H4 (cell line): ENCODE results near the gene SPRED2. TPM values are rescaled to one million over a fixed set of nuclear protein-coding genes. Genes with fewer than 3 reads are reported as not detected.
A peak's percentile ranks its signal among the peaks of the same experiment; 100 is the strongest.

Experiments
- DNase-seq: peaks from one replicate; pipeline ENCODE4 v3.0.0-alpha.2; 2015; ENCODE audit warnings: low spot score
- total RNA-seq: library from RNA; depleted of rRNA; stranded (reverse); fragments of >200 nt; shearing (Covaris generic); gene quantifications from 2 replicates; pipeline ENCODE4 v1.2.3, GENCODE V29; 2014

Gene SPRED2
- total RNA-seq, 1 experiment from 2014 or later: 8.6 TPM

- no peak for DNase-seq
These were observed 10.1 kb upstream of the SPRED2 start for GRCh38 chr2:65442420-65443020.

GRCh38 chr2:65438137-65438899, 5.9 kb upstream of the SPRED2 start:
- no peak for DNase-seq

- no peak for DNase-seq
These were observed 5.2 kb upstream of the SPRED2 start for GRCh38 chr2:65437392-65438135.

- DNase-seq: no peak
These were observed 4.4 kb upstream of the SPRED2 start for GRCh38 chr2:65436824-65437221.

GRCh38 chr2:65436169-65436823, 3.9 kb upstream of the SPRED2 start:
- peak; percentile 90 for DNase-seq

DNA sequence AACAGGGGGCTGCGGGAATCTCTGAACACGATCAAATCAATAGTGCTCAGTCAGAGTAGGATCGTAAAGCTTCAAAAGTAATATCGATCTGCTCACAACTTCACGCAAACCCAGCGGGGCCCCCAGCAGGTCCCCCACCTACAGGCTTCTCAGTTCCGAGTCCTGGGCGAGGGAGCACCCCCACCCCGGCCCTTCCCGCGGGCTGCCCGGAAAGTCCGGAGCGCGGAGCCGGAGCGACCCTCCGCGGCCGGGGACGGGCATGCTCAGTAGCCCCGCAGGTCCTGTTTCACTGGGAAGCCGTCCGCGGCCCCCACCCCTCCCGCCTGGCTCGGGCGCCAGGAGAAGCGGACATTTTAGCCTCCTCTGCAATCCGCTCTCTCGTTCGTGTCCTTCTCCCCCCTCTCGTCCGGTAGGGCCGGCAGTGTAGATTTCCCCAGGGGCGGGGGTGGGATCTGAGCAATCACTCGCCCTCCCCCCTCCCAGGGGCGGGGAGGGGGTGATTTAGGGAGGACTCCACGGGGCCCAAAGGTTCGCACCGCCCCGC, 3.3 kb upstream of the SPRED2 start:
- DNase-seq: peak; percentile 72

GRCh38 chr2:65434592-65435241, 2.3 kb upstream of the SPRED2 start:
- DNase-seq: no peak

DNA sequence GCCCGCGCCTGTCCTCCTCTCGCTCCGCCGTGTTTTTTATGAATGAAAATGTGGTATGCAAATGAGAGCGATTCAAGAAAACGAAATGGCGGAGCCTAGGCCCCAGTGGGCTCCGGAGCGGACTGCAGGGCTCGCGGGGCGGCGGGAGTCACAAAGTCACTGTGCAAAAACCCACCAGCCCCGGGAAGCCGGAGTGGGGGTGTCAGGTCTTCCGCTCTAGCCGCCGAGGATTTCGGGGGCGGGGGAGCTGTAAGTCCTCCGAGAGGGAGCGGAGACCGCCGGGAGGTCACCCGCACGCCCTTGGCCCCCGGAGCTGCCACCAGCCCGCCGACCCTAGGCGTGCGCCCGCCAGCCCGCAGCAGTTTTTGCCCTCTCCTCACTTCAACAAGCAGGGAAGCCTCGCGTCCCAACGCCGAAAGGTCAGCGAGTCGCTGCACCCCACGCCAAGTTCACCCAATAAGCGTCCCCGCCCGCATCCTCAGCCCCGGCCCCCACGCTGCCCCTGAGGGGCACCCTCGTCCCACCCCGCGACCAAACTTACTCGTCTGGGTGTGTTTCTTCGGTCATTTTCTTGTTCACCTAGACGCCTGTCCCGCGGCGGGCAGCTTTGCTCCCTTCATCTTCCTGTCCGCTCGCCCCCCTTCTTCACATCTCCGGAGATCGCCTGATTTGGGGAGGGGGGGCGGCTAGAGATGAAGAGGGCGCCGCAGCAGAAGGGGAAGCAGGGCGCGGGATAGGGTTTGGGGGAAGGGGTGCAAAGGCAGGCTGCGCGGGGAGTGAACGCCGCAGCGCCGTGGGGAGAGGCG, 775 bp downstream of the SPRED2 start:
- DNase-seq: no peak

DNA sequence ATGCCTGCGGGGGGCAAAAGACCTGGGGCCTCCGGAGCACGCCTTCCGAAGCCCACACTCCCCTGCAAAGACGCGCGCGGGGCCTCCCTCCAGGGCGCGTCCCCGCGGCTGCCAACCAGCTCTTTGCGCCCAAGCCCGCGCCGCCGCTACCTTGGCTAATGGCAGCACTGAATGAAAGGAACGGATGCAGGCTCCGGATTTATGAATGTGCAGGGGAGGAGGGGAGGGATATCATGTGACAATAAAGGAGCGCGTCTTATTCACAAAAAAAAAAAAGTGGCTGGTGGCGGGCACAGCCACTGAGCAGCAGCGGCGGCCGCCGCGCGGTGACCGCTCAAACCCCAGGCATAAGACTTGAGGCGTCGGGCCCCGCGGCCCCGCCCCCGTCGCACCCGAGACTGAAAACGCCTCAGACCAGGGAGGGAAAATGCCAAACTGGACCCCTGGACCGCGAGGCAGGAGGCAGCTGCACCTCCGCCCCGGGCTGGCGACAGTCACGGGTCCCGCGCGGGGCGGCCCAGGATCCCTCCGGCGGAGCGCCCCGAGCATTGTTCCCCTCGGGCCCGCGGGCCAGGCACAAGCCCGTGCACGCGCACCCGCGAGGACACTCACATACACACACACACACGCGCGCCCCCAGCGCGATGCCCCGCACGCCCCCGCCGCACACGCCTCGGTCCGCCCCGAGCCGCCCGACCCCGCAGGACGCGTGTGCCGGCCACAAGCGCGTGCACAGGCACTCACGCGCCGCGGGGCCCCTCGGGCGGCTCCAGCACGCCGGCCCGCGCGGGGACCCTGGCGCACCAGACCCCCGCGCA, 1.6 kb downstream of the SPRED2 start:
- peak; percentile 63 for DNase-seq

DNA sequence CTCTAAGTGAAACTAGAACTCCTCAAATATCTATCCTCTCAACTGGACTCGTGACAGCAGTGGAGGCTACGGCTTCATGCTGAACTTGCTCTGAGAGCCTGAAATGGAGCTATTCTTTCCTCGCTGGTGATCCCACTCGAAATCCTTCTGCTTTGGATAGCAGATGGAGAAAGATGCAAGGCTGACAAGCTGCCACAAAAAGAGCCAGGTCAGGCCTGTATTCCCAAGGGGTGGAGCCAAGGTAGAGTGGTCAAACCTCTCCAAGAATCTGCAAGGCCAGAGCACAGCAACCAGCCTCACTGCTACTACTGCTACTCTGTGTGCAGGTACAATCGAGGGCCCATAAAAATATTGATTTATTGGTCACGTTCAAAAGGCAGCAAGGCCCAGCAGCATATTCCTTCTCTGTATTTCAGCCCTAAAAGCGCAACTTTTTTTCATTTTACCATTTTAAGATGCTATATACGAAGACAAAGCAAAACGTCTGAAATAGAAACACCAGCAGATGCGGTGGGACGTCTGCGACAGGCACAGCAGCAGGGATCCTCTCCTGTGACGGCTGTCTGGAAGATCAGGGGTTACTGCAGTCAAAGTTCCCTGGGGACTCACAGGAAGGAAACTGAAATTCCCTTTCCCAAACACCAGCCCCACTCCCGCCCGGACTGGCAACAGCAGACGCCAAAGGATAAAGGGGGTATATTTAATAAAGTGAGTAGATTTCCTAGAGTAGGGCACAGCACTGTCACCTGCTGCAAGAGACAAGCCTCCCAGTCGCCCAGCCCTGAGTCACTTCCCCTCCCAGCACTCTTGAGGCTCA, 2.4 kb downstream of the SPRED2 start:
- no peak for DNase-seq

DNA sequence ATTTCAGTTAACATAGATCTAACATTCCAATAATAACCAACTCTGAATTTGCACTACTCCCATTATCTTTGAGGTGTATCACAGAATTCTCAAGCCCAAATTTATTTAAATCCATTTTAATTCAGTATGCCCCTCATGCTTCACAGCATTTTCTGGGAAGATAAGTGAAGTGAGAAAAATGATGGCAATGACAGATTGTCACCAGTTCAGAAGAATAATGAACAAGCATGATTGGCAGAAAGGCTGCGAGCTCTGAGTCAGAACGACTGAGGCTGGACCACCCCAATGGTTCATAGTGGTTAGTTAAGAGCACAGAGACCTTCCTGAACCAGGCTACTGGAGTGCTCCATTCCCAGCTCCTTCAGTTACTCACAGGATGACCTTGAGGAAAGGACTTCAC, 4.9 kb downstream of the SPRED2 start:
- DNase-seq: no peak

DNA sequence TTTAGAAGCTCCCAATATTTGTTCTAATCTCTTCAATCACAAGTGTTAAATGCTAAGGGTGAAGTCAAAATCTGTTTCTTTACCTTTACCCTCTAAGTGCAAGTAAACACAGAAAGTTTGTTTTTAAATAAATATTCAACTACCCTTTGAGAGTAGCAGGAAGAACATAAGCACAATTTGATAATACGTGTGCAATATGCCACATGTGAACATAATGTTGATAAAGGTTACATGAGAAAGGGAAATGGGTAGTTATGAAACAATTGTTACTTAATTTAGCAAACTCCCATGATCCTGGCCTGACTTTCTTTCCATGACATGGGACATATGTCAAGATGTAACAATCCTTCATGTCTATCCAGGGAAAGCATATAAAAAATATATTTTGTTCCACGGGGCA, 7.1 kb downstream of the SPRED2 start:
- no peak for DNase-seq

GRCh38 chr2:65424391-65424790, 8.0 kb downstream of the SPRED2 start:
- DNase-seq: no peak

DNA sequence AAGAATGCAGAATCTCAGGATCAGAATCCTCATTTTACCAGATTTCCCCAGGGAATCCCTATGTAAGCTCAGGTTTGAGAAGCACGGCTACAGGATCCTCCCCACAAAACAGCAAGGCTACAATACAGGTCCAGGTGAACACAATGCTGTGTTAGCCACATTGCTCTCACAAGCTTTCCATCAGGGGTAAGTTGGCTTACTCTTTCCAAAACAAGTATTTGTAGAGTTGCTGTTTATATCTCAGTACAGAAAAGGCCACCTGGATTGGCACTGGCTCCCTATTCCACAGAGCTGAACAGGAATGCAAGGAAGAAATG, 11.0 kb downstream of the SPRED2 start:
- DNase-seq: no peak

DNA sequence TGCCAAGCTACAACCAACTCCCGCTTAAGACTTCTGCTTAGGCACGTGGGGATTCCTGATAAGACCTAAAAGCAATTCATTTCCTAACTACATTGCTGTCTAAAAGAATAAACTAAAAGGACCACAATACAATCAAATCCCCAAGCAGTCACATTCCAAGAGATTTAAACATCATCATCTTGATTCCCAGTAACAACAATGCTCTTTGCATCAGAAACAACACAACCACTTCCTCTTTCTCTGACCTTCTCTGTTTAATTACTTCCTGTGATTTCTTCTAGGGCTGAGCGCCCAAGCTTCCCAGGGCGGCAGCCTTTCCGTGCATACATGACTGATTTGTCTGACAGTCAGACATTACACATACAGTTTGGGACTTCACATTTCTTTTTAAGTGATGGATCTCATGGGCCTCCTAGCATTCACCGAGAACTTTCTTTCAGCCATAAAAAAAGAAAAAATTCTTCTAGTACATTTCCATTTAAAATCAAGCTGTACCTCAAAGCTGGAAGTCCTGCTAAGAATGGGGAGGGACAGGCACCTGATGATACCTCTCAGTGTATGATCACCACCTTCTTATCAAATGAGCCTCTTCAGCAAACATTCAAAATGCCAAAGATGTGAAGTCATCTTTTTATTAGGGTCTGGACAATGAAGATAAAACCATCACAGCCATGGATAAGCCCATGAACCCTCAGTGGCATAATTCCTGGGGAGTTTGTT, 11.5 kb downstream of the SPRED2 start:
- peak; percentile 71 for DNase-seq

DNA sequence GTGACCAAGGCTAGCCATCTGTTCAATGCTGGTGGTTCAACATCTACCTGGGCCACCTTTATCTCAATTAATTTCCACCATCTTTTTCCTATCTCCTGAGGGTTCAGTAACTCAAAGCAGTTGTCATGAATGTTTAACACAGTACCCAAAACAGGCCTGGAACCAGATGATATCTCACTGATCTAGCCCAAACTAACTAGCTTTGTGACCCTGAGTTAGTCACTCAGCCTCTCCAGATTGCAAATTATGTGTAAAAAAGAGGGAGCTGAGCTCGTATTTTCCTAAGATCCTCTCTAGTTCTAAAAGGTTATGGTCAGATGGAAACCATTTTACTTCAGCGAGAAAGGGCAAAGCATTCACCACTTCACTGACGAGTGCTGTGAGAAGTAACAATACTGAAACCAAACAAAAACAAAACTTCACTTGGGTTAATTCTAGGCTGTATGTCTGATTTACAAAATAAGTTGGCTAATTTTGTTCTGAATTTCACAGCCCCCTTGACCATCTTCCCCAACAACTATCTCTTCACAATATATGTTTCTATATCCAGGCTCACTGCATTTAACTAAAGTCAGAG, 14.8 kb downstream of the SPRED2 start:
- no peak for DNase-seq

DNA sequence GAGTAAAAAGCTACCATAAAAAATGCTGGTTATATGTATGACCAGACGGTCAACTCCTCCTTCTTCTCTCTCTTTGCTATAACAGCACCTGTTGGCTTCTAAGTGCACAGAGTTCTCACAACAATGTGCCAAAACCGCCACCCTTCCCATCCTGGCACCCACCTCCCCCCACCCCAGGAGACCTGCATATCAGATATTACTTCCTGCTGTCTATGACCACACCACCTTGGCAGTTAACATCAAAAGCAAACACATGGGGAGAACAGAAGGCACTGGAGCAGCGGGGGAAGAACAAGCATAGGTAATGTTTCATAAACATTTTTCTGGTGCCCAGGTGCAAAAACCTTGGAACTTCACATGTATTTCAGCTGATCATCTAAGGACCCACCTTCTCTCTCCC, 15.5 kb downstream of the SPRED2 start:
- DNase-seq: no peak

- no peak for DNase-seq
These were observed 16.1 kb downstream of the SPRED2 start for GRCh38 chr2:65416321-65416720.
